CD4-positive, alpha-beta T cell (primary cell): Measurements from ENCODE around the gene CD4. TPM values are rescaled to one million over a fixed set of nuclear protein-coding genes. Genes with fewer than 3 reads are reported as not detected.

Experiments
- ATAC-seq: fragments of 200-7000 bp; cut with Tn5 transposase; one replicate; pipeline ENCODE4 v1.10.0; 2022; ENCODE audit warnings: mild to moderate bottlenecking; ENCODE audit not compliant: poor library complexity
- CTCF ChIA-PET: fragments of 350-600 bp; sonication (Branson Sonifier 250); formaldehyde crosslinking; loops from one replicate; lab custom pipeline; 2021; ENCODE audit warnings: antibody characterized with exemption, inconsistent platforms; lab: Charles Lee
- POLR2A ChIA-PET: fragments of 350-600 bp; sonication (Branson Sonifier 250); formaldehyde crosslinking; loops from one replicate; lab custom pipeline; 2021; ENCODE audit warnings: antibody characterized with exemption, inconsistent platforms; lab: Charles Lee
- DNase-seq, 14 experiments: peaks; one replicate each; pipeline ENCODE4 v3.0.0-alpha.2; 2013 to 2020; ENCODE audit warnings: mixed read lengths in 2 of 14
- H3K27ac ChIP-seq, 2 donors: one replicate each; pipeline versions ENCODE4 v1.5.1 to v1.7.0; 2013; ENCODE audit warnings: low read length in 2 of 2, low read depth in 1 of 2, mild to moderate bottlenecking in 1 of 2
- H3K27me3 ChIP-seq, 2 experiments: 1 replicate in 1 of 2; 2 replicates in 1 of 2; pipeline versions ENCODE4 v1.6.1 to v1.7.0; 2013; ENCODE audit warnings: low read length in 2 of 2, control low read depth in 1 of 2, mild to moderate bottlenecking in 1 of 2, moderate library complexity in 1 of 2; ENCODE audit not compliant: insufficient read depth in 2 of 2, control insufficient read depth in 1 of 2
- H3K36me3 ChIP-seq: one replicate; pipeline ENCODE4 v1.6.1; 2013; ENCODE audit warnings: low read length, control low read depth; ENCODE audit not compliant: insufficient read depth
- H3K4me1 ChIP-seq: one replicate; pipeline ENCODE4 v1.6.1; 2013; ENCODE audit warnings: low read length, control low read depth; ENCODE audit not compliant: insufficient read depth
- H3K4me3 ChIP-seq: one replicate; pipeline ENCODE4 v1.5.1; 2013; ENCODE audit warnings: mild to moderate bottlenecking, low read length, moderate library complexity
- H3K9me3 ChIP-seq, 2 experiments: 1 replicate in 1 of 2; 2 replicates in 1 of 2; pipeline versions ENCODE4 v1.6.1 to v1.7.0; 2013; ENCODE audit warnings: low read length in 2 of 2, mild to moderate bottlenecking in 2 of 2, control low read depth in 1 of 2, moderate library complexity in 1 of 2; ENCODE audit not compliant: control insufficient read depth in 1 of 2, insufficient read depth in 1 of 2
- H3K27ac Mint-ChIP-seq: one replicate; pipeline ENCODE4 v1.8.0; 2020; ENCODE audit warnings: mixed read lengths
- H3K27me3 Mint-ChIP-seq: one replicate; pipeline ENCODE4 v1.8.0; 2021; ENCODE audit warnings: mixed read lengths
- H3K36me3 Mint-ChIP-seq: one replicate; pipeline ENCODE4 v1.8.0; 2021; ENCODE audit warnings: low read depth, mixed read lengths
- H3K4me1 Mint-ChIP-seq: one replicate; pipeline ENCODE4 v1.8.0; 2021; ENCODE audit warnings: low read depth, mixed read lengths
- H3K4me3 Mint-ChIP-seq: one replicate; pipeline ENCODE4 v1.8.0; 2020; ENCODE audit warnings: mild to moderate bottlenecking, mixed read lengths
- H3K9me3 Mint-ChIP-seq: one replicate; pipeline ENCODE4 v1.8.0; 2020; ENCODE audit warnings: mixed read lengths
- CTCF ChIP-seq: fragments of 200-600 bp; IDR thresholded peaks from one replicate; pipeline ENCODE4 v1.8.0; 2022; ENCODE audit warnings: antibody characterized with exemption, mild to moderate bottlenecking
- intact Hi-C, 2 experiments: fragments of 100-400 bp; cut with DNase I in 1 of 2; cut with micrococcal nuclease in 1 of 2; formaldehyde crosslinking; loops; one replicate each; pipeline versions ENCODE4 v1.15.1 to v1.9.0; 2023 to 2025; cut with DNase I, micrococcal nuclease
- total RNA-seq, 174 experiments: library from RNA in 2 of 174; stranded (reverse) in 2 of 174; gene quantifications; one replicate each; pipeline ENCODE4 v1.2.3 and lab custom pipeline; 2021 to 2026

CD4 gene
- total RNA-seq, 2 experiments from 2014 or later, result 134 to 136 TPM

- intact Hi-C loops, result loop anchor here in 1 of 2 experiments (5.0 kb wide), 2 partner anchors 40 to 265 kb away; partner anchors contain the start of gene CD4
- peaks cover 30% of the 10 kb centered on the region for H3K27me3 Mint-ChIP-seq
- no peaks in the 10 kb centered on the region for H3K9me3 Mint-ChIP-seq
- ATAC-seq, result no peak
- peaks cover 0 to 6% of the 10 kb centered on the region in 2 experiments for H3K9me3 ChIP-seq
- no peak for TF ChIP-seq CTCF
- DNase-seq, result peak in 1 of 14 experiments; percentile 36
- H3K36me3 Mint-ChIP-seq, result no peaks in the 10 kb centered on the region
- CTCF ChIA-PET, result interaction anchor here (2.7 kb wide), 1 partner anchor 60 kb away, joined by 6 read pairs; no protein-coding TSS in a partner anchor
- H3K4me3 ChIP-seq, result no peak overlapping the region
- H3K27ac Mint-ChIP-seq, result peak overlapping the region; percentile 61
- peak overlapping the region; percentile 89 for H3K4me3 Mint-ChIP-seq
- peaks cover 17% of the 10 kb centered on the region for H3K4me1 Mint-ChIP-seq
- H3K4me1 ChIP-seq, result peaks cover 38% of the 10 kb centered on the region
- POLR2A ChIA-PET, result interaction anchor here (2.8 to 8.0 kb wide), 2 partner anchors 25 to 73 kb away, joined by 28 to 57 read pairs; partner anchors contain the start of genes CDCA3, MLF2 and USP5
- no peak overlapping the region for H3K27ac ChIP-seq
- H3K36me3 ChIP-seq, result no peaks in the 10 kb centered on the region
- H3K27me3 ChIP-seq, result peaks cover 19 to 27% of the 10 kb centered on the region in 2 experiments
Measured at GRCh38 chr12:6826734-6827436, 37.6 kb downstream of the CD4 start.

GRCh38 chr12:6827437-6827911, 38.1 kb downstream of the CD4 start:
- POLR2A ChIA-PET, result interaction anchor here (2.8 to 8.0 kb wide), 3 partner anchors 24 to 74 kb away, joined by 16 to 57 read pairs (median 28); partner anchors contain the start of genes CDCA3, MLF2 and USP5
- Histone ChIP-seq H3K4me1 (peaks cover 35% of the 10 kb centered on the region), H3K4me3 (no peak overlapping the region), H3K36me3 (no peaks in the 10 kb centered on the region), H3K27me3 (peaks cover 19 to 25% of the 10 kb centered on the region in 2 experiments), H3K27ac (no peak overlapping the region), H3K9me3 (peaks cover 0 to 6% of the 10 kb centered on the region in 2 experiments)
- peak in 8 of 14 experiments; percentile 26 to 68 (median 40) for DNase-seq
- intact Hi-C loops, result loop anchor here in 1 of 2 experiments (5.0 kb wide), 2 partner anchors 40 to 265 kb away; partner anchors contain the start of gene CD4
- TF ChIP-seq CTCF, result no peak
- Mint-ChIP-seq H3K9me3 (no peaks in the 10 kb centered on the region), H3K4me1 (peaks cover 17% of the 10 kb centered on the region), H3K36me3 (no peaks in the 10 kb centered on the region), H3K27ac (peak overlapping the region; percentile 61), H3K27me3 (peaks cover 30% of the 10 kb centered on the region), H3K4me3 (peak overlapping the region; percentile 89)
- CTCF ChIA-PET, result interaction anchor here (1.4 to 2.7 kb wide), 2 partner anchors 61 to 200 kb away, joined by 3 to 6 read pairs; no protein-coding TSS in a partner anchor
- ATAC-seq, result no peak

- Mint-ChIP-seq H3K4me3 (peak within 1 kb of the TSS; percentile 91), H3K27me3 (peaks cover 25% of the 10 kb centered on the region), H3K9me3 (no peaks in the 10 kb centered on the region), H3K27ac (peak within 1 kb of the TSS; percentile 70), H3K36me3 (no peaks in the 10 kb centered on the region), H3K4me1 (peaks cover 17% of the 10 kb centered on the region)
- POLR2A ChIA-PET, result interaction anchor here (0.9 to 8.0 kb wide), 16 partner anchors 8 to 260 kb away, joined by 3 to 57 read pairs (median 8); partner anchors contain the start of genes C12orf57, CD4, CDCA3 and COPS7A
- Histone ChIP-seq H3K36me3 (no peaks in the 10 kb centered on the region), H3K9me3 (peaks cover 0 to 6% of the 10 kb centered on the region in 2 experiments), H3K4me3 (peak within 1 kb of the TSS; percentile 72), H3K27ac (no peak within 1 kb of the TSS), H3K27me3 (peaks cover 19 to 25% of the 10 kb centered on the region in 2 experiments), H3K4me1 (peaks cover 35% of the 10 kb centered on the region)
- intact Hi-C loops, result loop anchor here in 1 of 2 experiments (5.0 kb wide), 2 partner anchors 41 to 266 kb away; partner anchors contain the start of gene CD4
- peak in 2 of 14 experiments; percentile 33 to 69 for DNase-seq
- CTCF ChIA-PET, result interaction anchor here (1.0 to 2.7 kb wide), 7 partner anchors 17 to 201 kb away, joined by 3 to 10 read pairs (median 5); partner anchors contain the start of genes MLF2 and SPSB2
- ATAC-seq, result peak; percentile 40
- no peak for TF ChIP-seq CTCF
Measured at GRCh38 chr12:6827982-6828780, 38.9 kb downstream of the CD4 start, which contains the start of gene P3H3. P3H3 (plus strand) TSS chr12:6828407; CDS start chr12:6828441, 34 bp downstream.
